Mesenchymal stem cell (in vitro differentiated cells and primary cell): ENCODE results near the gene OCSTAMP.

Experiments
- DNase-seq: peaks from one replicate; pipeline ENCODE4 v3.0.0-alpha.2; 2013
- H2AFZ ChIP-seq: one replicate; pipeline ENCODE4 v1.6.1; 2013; ENCODE audit warnings: low read depth, mild to moderate bottlenecking, control low read depth, inconsistent platforms, low read length, moderate library complexity
- H2AK5ac ChIP-seq: 2 replicates; pipeline ENCODE4 v1.6.1; 2013; ENCODE audit warnings: low read length, moderate library complexity, mild to moderate bottlenecking, inconsistent platforms; ENCODE audit not compliant: severe bottlenecking
- H2BK120ac ChIP-seq: one replicate; pipeline ENCODE4 v1.6.1; 2013; ENCODE audit warnings: low read depth, mild to moderate bottlenecking, inconsistent platforms, low read length, moderate library complexity
- H2BK12ac ChIP-seq, 2 experiments: one replicate each; pipeline ENCODE4 v1.6.1; 2013; ENCODE audit warnings: inconsistent platforms in 2 of 2, low read length in 2 of 2, mild to moderate bottlenecking in 2 of 2, moderate library complexity in 2 of 2, control low read depth in 1 of 2
- H2BK15ac ChIP-seq: one replicate; pipeline ENCODE4 v1.6.1; 2013; ENCODE audit warnings: mild to moderate bottlenecking, low read depth, inconsistent platforms; ENCODE audit not compliant: poor library complexity, severe bottlenecking
- H2BK5ac ChIP-seq: 2 replicates; pipeline ENCODE4 v1.6.1; 2013; ENCODE audit warnings: low read depth, mild to moderate bottlenecking, low read length, control low read depth, inconsistent platforms; ENCODE audit not compliant: poor library complexity, severe bottlenecking
- H3K14ac ChIP-seq, 2 experiments: one replicate each; pipeline ENCODE4 v1.6.1; 2013; ENCODE audit warnings: inconsistent platforms in 2 of 2, low read length in 2 of 2, control low read depth in 1 of 2, mild to moderate bottlenecking in 1 of 2, moderate library complexity in 1 of 2
- H3K18ac ChIP-seq, 2 experiments: one replicate each; pipeline ENCODE4 v1.6.1; 2013; ENCODE audit warnings: inconsistent platforms in 2 of 2, low read length in 2 of 2, control low read depth in 1 of 2, low read depth in 1 of 2, mild to moderate bottlenecking in 1 of 2
- H3K23ac ChIP-seq, 2 experiments: one replicate each; pipeline ENCODE4 v1.6.1; 2013; ENCODE audit warnings: inconsistent platforms in 2 of 2, low read length in 2 of 2, mild to moderate bottlenecking in 2 of 2, moderate library complexity in 2 of 2, control low read depth in 1 of 2
- H3K27ac ChIP-seq: 2 replicates; pipeline ENCODE4 v1.5.1; 2013; ENCODE audit warnings: mild to moderate bottlenecking, moderate library complexity, low read length, control low read depth, inconsistent platforms; ENCODE audit not compliant: poor library complexity, severe bottlenecking
- H3K27me3 ChIP-seq, 2 experiments: 2 replicates each; pipeline versions ENCODE4 v1.6.1 to v1.7.0; 2013; ENCODE audit warnings: low read length in 2 of 2, mild to moderate bottlenecking in 2 of 2, moderate library complexity in 2 of 2, control low read depth in 1 of 2, inconsistent platforms in 1 of 2; ENCODE audit not compliant: control insufficient read depth in 1 of 2, insufficient read depth in 1 of 2
- H3K36me3 ChIP-seq, 2 experiments: 2 replicates each; pipeline versions ENCODE4 v1.6.1 to v1.7.0; 2013; ENCODE audit warnings: low read length in 2 of 2, control low read depth in 1 of 2, inconsistent platforms in 1 of 2, low read depth in 1 of 2, mild to moderate bottlenecking in 1 of 2; ENCODE audit not compliant: insufficient read depth in 2 of 2, control insufficient read depth in 1 of 2
- H3K4ac ChIP-seq, 2 experiments: one replicate each; pipeline ENCODE4 v1.6.1; 2013; ENCODE audit warnings: inconsistent platforms in 2 of 2, low read length in 2 of 2, mild to moderate bottlenecking in 2 of 2, moderate library complexity in 2 of 2, control low read depth in 1 of 2, low read depth in 1 of 2
- H3K4me1 ChIP-seq: 2 replicates; pipeline ENCODE4 v1.6.1; 2013; ENCODE audit warnings: low read depth, low read length, control low read depth; ENCODE audit not compliant: control insufficient read depth, insufficient read depth
- H3K4me2 ChIP-seq: 2 replicates; pipeline ENCODE4 v1.6.1; 2013; ENCODE audit warnings: low read length, mild to moderate bottlenecking, inconsistent platforms; ENCODE audit not compliant: poor library complexity, severe bottlenecking
- H3K4me3 ChIP-seq, 2 experiments: 2 replicates each; pipeline versions ENCODE4 v1.5.1 to v1.7.0; 2013; ENCODE audit warnings: low read length in 2 of 2, mild to moderate bottlenecking in 2 of 2, control low read depth in 1 of 2, low read depth in 1 of 2; ENCODE audit not compliant: insufficient read depth in 1 of 2
- H3K79me1 ChIP-seq: replicated peaks from 2 replicates; pipeline ENCODE4 v1.6.1; 2013; ENCODE audit warnings: mild to moderate bottlenecking, control low read depth, low read length, inconsistent platforms; ENCODE audit not compliant: poor library complexity, severe bottlenecking
- H3K9ac ChIP-seq: 2 replicates; pipeline ENCODE4 v1.7.0; 2013; ENCODE audit warnings: mild to moderate bottlenecking, low read length, moderate library complexity
- H3K9me3 ChIP-seq: 2 replicates; pipeline ENCODE4 v1.7.0; 2013; ENCODE audit warnings: mild to moderate bottlenecking, low read length; ENCODE audit not compliant: control insufficient read depth
- H4K8ac ChIP-seq: one replicate; pipeline ENCODE4 v1.6.1; 2013; ENCODE audit warnings: inconsistent platforms, mild to moderate bottlenecking, low read length, moderate library complexity
- H4K91ac ChIP-seq: one replicate; pipeline ENCODE4 v1.6.1; 2013; ENCODE audit warnings: mild to moderate bottlenecking, low read length, inconsistent platforms
- WGBS: methylation state at CpG from one replicate; pipeline ENCODE4 v1.1.7; 2013; ENCODE audit warnings: mixed read lengths; 5-methylcytosine and 5-hydroxymethylcytosine counted together

OCSTAMP gene

DNA sequence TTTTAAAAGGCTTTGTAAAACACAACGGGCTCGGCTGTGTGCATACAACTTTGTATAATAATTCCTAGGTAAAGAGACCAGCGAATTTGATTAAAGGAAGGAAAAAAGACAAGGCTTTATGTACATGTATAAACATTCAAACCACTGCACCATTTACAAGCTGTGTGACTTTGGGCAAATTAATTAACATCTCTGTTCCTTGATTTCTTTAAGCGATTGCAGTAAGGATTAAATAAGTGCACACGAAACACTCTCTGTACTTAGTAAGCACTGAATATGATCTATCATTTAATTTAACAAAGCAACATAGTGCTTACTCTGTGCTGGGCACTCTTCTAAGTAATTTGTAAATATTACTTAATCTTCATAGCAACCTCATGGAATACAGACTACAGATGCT is 19.5 kb upstream of the OCSTAMP start:
- no peak overlapping the region for H2AFZ ChIP-seq
- H2BK120ac ChIP-seq: no peak overlapping the region
- no peak overlapping the region for H4K8ac ChIP-seq
- no peak overlapping the region for H2BK5ac ChIP-seq
- no peak overlapping the region for H4K91ac ChIP-seq
- H3K9ac ChIP-seq: no peak overlapping the region
- no peak overlapping the region for H3K4me2 ChIP-seq
- H3K4ac ChIP-seq: no peak overlapping the region
- no peaks in the 10 kb centered on the region for H3K27me3 ChIP-seq
- H2BK12ac ChIP-seq: no peak overlapping the region
- H3K4me3 ChIP-seq: no peak overlapping the region
- H2BK15ac ChIP-seq: no peak overlapping the region
- H3K4me1 ChIP-seq: no peaks in the 10 kb centered on the region
- no CpG with 5 or more reads among the region's 5 CpGs for WGBS
- no peak for DNase-seq
- H3K27ac ChIP-seq: no peak overlapping the region
- no peaks in the 10 kb centered on the region for H3K9me3 ChIP-seq
- H3K36me3 ChIP-seq: no peaks in the 10 kb centered on the region
- no peak overlapping the region for H3K14ac ChIP-seq
- H3K18ac ChIP-seq: no peak overlapping the region
- H2AK5ac ChIP-seq: no peak overlapping the region
- H3K79me1 ChIP-seq: no peaks in the 10 kb centered on the region
- H3K23ac ChIP-seq: no peak overlapping the region

DNA sequence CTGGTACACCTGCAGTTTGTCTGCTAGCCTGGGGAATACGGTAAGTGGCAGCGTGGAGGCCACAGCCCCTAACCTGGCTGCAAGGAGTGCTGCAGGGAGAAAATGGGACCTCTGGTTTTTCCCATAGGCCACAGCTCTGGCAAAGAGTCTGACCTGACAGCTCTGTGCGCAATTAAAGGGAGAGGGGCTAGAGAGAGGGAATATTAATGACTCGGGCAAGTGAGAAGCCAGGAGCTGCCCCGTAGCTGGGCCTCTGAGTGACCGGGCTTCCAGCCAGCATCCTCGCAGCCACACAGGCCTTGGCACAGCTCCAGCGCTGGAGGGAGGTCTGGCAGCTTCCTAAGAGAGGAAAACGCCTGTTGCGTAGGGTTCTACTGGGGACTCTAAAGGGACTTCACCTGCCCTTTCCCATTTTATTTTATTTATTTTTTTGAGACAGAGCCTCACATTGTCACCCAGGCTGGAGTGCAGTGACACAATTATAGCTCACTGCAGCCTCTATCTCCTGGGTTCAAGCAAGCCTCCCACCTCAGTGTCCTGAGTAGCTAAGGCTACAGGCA is 18.2 kb upstream of the OCSTAMP start:
- H3K14ac ChIP-seq: no peak overlapping the region
- H2BK5ac ChIP-seq: no peak overlapping the region
- no peak overlapping the region for H2BK12ac ChIP-seq
- no peak overlapping the region for H3K23ac ChIP-seq
- no peaks in the 10 kb centered on the region for H3K9me3 ChIP-seq
- no peaks in the 10 kb centered on the region for H3K4me1 ChIP-seq
- H2BK120ac ChIP-seq: no peak overlapping the region
- no peak overlapping the region for H3K4ac ChIP-seq
- no peak overlapping the region for H4K91ac ChIP-seq
- H3K36me3 ChIP-seq: no peaks in the 10 kb centered on the region
- no peak overlapping the region for H2AFZ ChIP-seq
- no peak overlapping the region for H3K4me3 ChIP-seq
- peak overlapping the region; percentile 24 for H3K9ac ChIP-seq
- no peak overlapping the region for H4K8ac ChIP-seq
- DNase-seq: peak; percentile 28
- H3K18ac ChIP-seq: no peak overlapping the region
- H3K4me2 ChIP-seq: no peak overlapping the region
- no peak overlapping the region for H2AK5ac ChIP-seq
- H3K79me1 ChIP-seq: no peaks in the 10 kb centered on the region
- H3K27ac ChIP-seq: no peak overlapping the region
- H2BK15ac ChIP-seq: no peak overlapping the region
- WGBS: 73% methylated on average over 10 of the region's 10 CpGs
- H3K27me3 ChIP-seq: no peaks in the 10 kb centered on the region

DNA sequence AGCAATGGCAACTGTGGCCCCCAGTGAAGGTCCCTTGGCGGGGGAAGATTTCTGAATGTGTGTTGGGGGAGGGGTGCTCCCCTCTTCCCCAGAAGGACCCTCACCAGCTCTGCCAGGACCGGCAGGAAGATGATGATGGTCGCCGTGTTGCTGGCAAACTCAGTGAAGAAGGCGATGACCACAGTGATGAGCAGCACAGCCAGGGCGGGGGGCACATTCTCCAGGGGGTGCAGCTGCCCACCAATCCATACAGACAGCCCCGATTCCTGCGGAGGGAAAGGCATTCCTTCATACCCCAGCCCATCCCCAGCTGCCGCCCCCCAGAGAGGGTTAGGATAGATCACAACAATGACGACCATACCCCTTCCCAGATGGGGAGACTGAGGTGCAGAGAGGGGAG is 15.7 kb upstream of the OCSTAMP start:
- Histone ChIP-seq H3K9me3 (no peaks in the 10 kb centered on the region), H3K9ac (no peak overlapping the region), H4K91ac (no peak overlapping the region), H3K18ac (no peak overlapping the region), H3K4ac (no peak overlapping the region), H2BK12ac (no peak overlapping the region), H2BK5ac (no peak overlapping the region), H3K14ac (no peak overlapping the region), H4K8ac (no peak overlapping the region), H3K4me3 (no peak overlapping the region), H3K79me1 (no peaks in the 10 kb centered on the region), H2AFZ (no peak overlapping the region), H2AK5ac (no peak overlapping the region), H2BK120ac (no peak overlapping the region), H2BK15ac (no peak overlapping the region), H3K27ac (no peak overlapping the region), H3K36me3 (no peaks in the 10 kb centered on the region), H3K4me1 (peaks cover 4% of the 10 kb centered on the region), H3K23ac (no peak overlapping the region), H3K27me3 (no peaks in the 10 kb centered on the region), H3K4me2 (no peak overlapping the region)
- 83% methylated on average over 7 of the region's 10 CpGs for whole genome bisulfite sequencing
- no peak for DNase-seq

DNA sequence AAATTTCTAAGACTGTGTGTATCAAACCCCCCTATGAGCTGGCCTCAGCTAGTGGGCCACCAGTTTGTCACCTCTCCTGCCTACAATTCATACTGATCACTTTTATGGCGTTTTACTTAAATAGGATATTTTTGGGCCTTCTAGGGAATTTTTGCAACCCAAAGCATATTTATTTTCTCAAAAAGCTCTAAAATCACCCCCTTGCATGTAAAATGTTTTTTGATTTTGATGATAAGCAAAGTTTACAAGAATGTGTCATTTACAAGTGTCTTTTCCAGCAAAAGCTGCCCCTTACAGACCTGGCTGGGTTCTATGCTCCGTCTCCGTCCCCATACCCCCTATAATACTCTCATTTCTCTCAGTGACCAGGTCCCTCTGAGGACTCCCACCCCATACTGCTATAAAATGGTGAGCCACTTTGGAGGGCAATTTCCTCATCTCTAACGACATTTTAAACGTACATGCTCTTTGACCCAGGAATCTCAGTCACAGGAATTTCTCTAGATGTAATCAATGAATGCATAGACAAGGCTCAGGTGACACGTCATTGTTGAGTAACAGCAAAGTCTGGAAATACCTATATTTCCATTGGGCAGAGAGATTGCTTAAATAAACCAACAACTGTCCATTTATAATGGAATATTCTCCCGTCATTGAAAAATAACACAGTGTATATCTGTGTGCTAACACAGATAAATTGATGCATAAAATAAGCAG is 13.9 kb upstream of the OCSTAMP start:
- Histone ChIP-seq H2BK12ac (no peak overlapping the region), H2BK15ac (no peak overlapping the region), H3K79me1 (no peaks in the 10 kb centered on the region), H3K4me3 (no peak overlapping the region), H3K27me3 (no peaks in the 10 kb centered on the region), H3K4me1 (peaks cover 4% of the 10 kb centered on the region), H3K9me3 (no peaks in the 10 kb centered on the region), H3K4ac (no peak overlapping the region), H2AFZ (no peak overlapping the region), H2BK120ac (no peak overlapping the region), H3K27ac (no peak overlapping the region), H3K9ac (no peak overlapping the region), H2AK5ac (no peak overlapping the region), H3K4me2 (no peak overlapping the region), H4K8ac (no peak overlapping the region), H3K36me3 (no peaks in the 10 kb centered on the region), H3K14ac (no peak overlapping the region), H3K23ac (no peak overlapping the region), H3K18ac (no peak overlapping the region), H4K91ac (no peak overlapping the region), H2BK5ac (no peak overlapping the region)
- no peak for DNase-seq
- WGBS: 67% methylated on average over 4 of the region's 7 CpGs
